Measurements from ENCODE around the gene INS.

The INS gene

DNA sequence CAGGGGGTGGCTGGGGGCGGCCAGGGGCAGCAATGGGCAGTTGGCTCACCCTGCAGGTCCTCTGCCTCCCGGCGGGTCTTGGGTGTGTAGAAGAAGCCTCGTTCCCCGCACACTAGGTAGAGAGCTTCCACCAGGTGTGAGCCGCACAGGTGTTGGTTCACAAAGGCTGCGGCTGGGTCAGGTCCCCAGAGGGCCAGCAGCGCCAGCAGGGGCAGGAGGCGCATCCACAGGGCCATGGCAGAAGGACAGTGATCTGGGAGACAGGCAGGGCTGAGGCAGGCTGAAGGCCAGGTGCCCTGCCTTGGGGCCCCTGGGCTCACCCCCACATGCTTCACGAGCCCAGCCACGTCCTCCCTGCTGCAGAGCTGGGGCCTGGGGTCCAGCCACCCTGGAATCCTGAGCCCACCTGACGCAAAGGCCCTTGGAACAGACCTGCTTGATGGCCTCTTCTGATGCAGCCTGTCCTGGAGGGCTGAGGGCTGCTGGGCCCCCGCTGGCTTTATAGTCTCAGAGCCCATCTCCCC, at the start of gene INS:
INS (minus strand) TSS at position 474 of the 524 bp plus-strand sequence; CDS start at position 236, 238 bp downstream.
- DNase-seq (ENCODE audit: low read depth), result no peak

DNA sequence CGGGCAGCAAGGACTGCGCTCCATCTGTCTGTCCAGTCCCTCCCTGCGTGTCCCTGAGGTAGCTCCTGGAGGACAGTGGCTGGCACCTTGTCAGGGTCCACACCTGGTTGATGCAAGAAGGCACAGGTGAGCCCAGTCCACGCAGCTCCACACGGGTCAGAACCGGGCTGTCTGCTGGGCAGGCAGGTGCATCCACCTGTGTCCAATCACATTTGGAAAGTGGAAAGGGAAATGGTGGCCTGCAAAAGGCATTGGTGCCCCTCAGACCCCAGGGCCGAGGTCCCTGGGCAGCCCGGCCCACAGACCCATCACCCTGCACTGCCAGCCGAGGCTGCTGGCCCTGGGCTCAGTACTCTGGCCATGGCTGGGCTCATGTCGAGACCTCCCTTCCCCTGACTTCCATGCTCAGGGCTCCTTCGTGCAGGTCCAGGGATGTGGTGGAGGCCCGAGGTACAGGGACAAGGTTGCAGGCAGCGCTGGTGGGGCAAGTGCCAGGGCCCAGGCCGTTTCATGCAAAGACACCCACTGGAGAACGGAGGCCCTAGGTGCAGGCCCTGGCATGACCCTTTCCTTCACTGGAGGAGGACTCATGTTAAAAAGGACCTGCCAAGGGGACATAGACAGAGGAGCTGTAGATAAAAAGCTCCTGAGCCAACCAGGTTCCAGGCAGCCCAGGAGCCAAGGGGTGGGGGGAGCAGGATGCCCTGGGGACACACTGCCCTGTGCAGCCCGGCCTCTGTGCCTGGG, 49.5 kb upstream of the INS start:
- no peak for DNase-seq (ENCODE audit: low read depth)

DNA sequence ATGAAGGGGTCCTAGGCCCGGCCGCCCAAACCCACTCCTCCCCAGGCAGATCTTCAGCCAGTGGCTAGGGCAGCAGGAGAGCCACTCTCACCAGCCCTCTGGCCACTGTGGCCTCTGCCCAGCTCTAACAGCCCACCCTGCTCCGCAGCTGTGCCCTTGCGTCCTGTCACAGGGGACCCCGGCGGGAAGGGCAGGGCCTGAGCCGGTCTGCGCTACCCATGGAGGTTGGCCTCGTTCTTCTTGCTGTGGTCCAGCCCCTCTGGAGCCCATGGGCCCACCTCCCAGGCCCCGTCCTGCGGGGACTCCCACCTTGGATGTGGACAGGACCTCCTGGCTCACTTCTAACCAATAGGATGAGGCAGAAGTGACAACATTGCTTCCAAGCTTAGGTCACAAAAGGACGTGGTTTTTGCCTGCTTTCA, 48.9 kb upstream of the INS start:
- no peak for DNase-seq (ENCODE audit: low read depth)

DNA sequence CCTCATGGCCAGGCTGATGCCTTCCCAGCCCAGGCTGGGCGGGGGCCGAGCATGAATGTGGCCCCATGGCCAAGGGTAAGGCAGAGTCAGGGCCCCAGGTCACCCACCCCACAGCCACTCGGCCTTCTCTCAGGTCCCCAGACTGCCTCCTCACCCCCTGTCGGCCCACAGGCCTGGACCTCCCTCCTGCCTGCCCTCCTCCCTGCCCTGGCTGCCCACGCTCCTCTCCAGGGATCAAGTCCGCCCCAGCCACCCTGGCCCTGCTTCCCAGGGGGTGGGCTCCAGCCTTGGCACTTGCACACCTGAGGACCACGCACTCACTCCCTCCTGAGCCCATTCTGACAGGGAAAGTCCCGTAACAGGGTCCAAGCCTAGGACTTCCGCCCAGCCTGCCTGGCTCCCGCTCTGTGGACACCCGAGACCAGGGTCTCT, 48.4 kb upstream of the INS start:
- no peak for DNase-seq (ENCODE audit: low read depth)

DNA sequence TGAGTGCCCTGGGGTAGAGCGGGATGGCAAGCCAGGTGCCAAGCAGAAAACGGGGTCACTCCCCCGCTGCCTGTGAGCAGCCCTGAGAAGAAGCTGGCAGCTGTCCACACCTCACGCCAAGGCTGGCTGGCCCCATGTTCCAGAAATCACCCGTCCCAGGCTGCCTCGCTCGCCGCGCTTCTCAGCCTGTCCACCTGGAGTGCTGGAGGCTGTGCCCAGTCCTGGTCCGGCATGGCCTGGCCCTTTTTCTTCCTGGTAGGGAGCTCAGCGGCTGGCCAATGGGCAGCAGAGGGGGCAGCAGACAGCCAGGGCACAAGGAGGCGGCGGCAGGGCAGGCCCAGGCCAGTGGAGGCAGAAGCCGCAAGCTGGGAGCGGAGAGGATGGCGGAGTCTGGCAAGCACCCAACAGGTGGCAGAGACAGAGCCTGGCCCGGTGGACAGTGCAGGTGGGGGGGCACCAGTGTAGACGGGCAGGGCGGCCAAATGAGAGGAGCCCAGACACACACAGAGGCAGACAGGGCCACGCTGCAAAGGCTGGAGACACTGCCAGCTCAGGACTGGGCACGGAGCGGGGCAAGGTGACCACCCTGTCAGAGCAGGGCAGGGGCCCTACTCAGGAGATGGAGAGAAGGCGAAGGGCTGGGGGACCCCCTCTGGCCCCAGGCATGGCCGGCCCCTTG, 47.8 kb upstream of the INS start:
- DNase-seq (ENCODE audit: low read depth), result no peak

DNA sequence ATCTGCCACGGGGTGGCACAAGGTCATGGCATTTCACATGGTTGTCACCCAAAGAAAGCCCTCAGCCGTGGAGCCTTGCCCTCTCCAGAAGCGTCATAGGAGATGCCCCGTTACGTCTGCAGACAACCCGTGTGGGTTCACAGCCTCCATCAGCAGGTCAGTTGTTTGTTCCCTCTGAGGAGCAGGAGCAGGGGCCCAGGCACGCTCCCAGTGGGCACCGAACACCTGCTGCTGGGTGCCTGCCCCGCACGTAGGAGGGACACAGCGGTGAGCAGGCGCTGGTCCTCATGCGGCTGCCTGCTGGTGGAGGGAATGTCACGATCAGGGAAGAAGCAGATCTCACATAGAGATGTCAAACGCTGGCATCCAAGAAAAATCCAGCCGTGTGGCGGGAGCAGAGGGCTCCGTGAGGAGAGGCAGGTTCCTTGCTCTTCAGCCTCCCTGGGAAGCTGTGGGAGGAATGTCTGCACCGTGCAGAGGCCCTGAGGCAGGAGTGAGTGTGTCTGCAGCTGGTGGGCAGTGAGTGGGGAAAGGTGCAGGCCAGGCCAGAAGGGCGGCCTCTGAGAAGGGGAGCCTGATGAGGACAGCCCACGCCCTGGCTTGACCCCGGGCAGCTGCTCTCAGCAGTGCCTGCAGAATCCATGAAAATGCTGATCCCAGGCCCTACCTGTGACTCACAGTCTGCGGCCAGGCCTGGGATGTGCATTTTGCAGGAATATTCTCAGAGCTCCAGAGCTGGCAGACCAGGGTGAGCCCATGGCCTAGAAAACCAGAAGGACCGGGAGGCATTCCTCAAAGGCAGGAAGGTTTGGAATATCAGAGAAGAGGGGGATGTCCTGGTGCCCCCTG, 47.0 kb upstream of the INS start:
- DNase-seq (ENCODE audit: low read depth), result no peak

DNA sequence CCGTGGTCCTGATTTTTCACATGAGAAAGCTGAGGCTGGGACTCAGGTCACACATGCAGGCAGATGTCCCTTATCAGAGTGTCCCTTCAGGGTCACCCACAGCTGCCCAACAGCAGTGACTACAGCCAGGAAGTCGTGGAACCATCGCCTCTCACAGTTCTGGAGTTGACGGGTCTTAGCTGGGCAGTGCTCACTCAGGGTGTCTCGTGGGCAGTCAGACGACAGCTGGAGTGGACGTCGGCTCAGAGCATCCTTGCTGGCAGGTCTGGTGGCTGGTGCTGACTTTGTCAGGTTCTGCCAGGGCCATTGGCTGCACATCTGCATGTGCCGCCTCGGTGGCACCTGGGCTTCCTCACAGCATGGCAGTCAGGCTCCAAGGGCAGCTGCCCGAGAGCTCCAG, 46.2 kb upstream of the INS start:
- DNase-seq (ENCODE audit: low read depth), result no peak

DNA sequence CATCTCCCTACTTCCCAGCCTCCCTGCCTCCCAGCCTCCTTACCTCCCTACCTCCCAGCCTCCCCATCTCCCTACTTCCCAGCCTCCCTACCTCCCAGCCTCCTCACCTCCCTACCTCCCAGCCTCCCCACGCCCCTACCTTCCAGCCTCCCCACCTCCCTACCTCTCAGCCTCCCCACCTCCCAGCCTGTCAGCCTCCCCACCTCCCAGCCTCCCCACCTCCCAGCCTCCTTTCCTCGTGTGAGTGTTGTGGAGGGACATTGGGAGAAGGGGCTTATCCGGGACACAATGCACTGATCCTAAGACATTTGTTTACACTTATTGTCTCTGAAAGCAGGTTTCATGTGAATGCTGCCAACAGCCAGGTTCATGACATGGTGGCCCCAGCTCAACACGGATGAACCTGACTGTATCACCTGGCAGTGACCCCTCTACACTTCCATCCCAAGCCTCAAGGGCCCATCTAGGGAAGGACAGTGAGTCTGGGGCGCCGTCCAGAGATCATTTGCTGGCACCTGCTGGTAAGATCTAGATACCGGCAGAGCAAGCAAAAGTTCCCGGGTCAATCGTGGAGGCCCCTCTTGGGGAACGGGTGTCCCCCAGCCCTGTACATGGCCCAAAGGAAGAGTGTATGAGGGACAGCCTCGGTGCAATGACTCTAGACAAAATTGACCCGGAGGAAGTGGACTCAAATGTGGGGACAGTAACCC, 45.1 kb upstream of the INS start:
- no peak for DNase-seq (ENCODE audit: low read depth)

DNA sequence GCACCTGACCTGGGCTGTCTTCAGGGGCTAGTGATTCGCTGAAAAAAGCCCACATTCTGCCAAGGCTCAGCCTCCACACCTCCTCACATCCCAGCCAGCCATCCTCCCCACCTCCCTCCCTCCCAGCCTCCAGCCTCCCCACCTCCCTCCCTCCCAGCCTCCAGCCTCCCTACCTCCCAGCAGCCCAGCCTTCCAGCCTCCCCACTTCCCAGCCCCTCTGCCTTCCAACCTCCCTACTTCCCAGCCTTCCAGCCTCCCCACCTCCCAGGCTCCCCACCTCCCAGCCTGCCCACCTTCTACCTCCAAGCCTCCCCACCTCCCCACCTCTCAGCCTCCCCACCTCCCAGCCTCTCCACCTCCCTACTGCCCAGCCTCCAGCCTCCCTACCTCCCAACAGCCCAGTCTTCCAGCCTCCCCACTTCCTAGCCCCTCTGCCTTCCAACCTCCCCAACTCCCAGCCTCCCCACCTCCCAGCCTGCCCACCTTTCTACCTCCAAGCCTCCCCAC, 44.3 kb upstream of the INS start:
- DNase-seq (ENCODE audit: low read depth), result no peak

DNA sequence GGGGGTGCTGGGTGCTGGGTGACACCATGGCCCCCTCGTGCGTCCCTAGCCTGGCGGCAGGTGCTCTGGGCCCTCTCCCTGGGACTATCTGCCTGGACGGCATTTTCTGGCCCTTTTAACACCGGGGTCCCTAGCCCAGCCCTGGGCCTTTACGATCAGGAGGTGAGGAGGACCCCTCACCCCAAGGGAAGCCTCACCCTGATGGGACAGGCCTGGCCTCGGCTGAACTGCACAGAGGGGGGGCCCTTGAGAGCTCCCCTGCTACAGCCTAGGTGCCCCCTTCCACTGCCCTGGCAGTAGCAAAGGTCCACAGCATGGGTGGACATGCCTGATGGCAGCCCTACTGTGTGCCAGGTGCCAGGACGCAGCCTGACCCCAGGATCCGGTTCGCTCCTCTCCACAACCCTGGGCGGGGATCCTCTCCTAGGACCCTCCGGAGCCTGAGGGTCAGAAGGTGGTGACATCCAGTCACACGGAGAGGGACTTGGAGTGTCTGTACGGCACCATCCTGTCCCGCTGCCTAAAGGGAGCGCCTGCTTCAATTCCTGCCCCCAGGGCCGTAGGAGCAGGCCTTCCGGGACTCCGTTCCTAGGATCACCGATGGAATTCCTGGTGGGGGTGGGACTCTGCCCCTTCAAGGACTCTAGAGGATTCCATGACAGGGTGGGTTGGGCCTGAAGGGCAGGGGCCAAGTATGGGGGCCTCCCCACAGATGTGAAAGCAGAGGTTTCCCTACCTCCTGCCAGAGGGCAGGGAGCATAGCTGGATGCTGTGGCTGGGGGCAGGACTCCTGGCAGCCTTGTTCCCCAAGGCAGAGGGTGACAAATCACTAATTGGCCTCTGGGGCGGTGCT, 43.6 kb upstream of the INS start:
- DNase-seq (ENCODE audit: low read depth), result no peak

DNA sequence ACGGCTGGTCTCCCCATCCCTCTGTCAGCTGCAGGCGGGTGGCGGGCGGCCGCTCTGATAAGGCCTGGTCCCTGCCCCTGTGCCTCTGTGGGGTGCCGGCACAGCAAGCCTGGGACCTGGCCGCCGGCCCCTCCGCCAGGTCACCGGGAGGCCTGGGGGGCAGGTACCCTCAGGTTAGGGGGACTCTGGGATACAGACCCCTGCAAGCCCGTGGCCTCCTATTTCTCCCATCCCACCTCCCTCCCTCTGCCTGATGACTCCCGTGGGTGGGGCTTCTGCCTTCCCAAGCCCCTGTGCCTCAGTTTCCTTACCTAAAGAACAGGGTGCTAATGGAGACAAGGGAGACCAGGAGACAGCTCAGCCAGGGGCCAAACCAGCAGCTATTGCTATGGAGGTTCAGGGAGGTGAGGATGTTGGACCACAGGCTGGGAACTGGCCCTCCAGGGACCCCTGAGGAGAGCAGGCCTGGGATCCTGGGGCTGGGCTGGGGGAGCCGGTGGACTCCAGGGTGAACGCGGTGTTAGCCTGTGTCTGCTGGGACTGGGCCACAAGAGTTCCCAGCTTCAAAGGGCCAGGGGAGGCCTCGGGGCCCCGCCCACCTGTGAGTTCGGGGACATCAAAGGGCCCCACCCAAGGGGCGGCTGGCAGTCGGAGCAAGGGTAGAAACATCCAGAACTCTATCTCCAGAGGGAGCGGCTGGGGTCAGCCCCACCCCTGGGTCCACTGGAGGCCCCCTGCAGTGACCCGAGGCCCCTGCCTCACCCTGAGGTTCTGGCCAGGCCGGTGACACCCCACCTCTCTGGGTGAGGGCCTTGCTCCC, 42.6 kb upstream of the INS start:
- no peak for DNase-seq (ENCODE audit: low read depth)

DNA sequence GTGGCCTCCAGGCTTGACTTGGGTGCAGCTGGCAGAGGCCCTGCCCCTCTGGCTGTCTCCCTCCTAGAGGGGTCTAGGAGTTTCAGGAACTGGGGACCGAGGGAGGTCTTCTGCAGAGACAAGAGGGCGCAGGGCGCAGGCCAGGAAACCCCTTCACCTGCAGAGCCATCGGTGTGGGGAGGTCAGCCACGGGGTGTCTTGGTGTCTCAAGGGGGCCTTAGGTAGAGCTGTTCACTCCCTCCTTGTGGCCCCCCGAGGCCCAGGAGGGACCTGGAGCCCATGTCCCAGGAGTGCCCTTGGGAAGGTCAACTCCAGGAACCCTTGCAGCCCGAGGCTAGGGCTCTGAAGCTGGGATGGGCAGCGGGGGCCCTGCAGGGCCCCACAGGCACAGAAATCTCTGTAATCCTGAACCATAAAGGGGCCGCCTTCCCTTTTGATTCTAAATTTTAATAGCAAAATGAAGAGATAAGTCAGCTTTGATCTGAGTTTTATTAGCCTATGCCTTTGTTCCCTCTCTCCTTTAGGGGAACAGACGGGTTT, 42.0 kb upstream of the INS start:
- DNase-seq (ENCODE audit: low read depth), result no peak

DNA sequence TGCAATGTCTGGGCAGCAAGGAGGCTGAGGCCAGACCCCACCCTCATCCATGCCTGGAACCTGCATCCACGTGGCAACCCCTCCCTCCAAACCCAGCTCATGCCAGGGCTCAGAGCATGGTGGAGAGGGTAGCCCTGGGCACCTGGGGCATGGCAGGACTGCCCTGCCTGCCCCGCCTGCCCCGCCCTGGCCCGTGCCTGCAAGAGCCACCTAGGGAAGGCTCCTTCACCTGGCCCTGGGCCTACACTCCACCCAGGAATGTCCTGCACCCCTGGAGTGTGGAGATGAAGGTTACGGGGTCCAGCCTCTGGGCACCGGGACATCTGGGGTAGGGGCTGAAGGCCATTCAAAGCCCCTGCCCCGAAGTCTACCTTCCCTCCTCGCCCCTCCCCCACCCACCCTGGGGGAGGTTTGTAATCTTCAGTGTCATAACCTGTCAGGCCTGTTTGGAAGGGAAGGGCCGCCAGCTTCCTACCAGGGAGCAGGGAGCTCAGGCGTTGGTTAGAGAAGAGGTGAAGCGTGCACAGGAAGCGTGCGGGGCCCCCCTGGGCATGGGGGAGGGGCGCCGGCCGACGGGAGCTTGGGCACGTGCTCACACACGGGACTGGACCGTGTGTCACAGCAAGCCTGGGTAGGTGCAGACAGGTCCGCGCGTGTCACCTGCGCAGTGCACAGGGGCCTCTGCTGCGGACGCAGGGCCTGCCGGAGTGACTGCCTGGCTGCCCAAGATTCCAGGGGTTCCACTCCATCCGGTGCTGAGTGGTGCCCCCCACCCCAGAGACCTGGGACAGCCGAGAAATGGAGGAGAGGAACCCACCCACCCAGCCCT, 41.3 kb upstream of the INS start:
- no peak for DNase-seq (ENCODE audit: low read depth)

DNA sequence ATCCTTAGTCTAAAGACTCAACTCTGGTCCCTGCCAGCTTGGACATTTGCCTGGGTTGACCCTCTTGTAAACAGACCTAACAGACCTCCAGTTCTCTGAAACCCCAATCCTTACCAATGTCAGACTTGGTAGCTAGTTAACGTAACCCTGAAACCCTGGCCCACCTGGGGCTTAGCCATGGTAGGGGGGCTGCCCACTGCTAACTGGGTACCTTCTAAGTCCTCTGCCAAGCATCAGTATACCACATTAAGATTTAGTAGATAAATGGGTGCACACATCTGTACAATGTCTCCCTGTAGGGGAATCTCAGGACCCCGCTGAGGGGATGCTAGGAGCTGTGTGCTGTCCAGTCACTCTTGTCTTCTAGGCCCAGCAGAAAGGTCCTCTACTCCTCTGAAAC, 40.5 kb upstream of the INS start:
- no peak for DNase-seq (ENCODE audit: low read depth)

DNA sequence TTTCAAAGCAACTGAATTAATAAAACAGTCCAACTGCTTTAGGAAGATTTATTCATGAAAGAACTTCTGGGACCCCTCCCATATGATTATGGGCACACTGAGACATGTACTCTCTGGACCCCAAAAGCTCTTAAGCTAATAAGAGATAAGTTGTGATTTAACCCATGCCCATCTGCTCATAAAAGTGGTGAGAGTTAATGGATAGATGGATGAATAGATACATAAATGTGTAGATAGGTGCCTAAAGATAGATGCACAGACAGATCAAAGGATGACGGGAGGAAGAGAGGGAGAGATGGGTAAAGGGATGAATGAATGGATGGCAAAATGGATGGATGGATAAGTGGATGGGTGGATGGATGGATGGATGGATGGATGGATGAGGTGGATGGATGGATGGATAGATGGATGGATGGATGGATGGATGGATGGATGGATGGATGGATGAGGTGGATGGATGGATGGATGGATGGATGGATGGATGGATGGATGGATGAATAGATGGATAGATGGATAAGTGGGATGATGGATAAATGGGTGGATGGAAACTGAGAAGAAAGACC, 40.0 kb upstream of the INS start:
- no peak for DNase-seq (ENCODE audit: low read depth)

DNA sequence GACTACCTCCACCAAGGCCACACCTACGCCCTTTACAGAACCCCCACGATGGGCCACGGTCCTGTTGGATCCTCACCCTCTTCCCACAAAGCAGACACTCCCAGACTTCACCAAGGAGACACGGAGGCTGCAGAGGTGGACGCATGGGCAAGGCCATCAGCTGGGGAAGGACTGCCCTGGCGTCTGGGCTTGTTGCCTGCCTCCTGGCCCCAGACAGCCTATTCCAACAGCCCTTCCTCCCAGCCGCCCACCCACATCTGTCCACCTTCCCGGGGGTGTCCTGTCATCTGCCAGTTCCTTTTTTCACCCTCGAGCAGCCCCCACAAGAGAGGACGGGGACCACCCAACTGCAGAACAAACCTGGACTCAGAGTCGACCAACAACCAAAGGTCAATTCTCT, 39.5 kb upstream of the INS start:
- DNase-seq (ENCODE audit: low read depth), result no peak

DNA sequence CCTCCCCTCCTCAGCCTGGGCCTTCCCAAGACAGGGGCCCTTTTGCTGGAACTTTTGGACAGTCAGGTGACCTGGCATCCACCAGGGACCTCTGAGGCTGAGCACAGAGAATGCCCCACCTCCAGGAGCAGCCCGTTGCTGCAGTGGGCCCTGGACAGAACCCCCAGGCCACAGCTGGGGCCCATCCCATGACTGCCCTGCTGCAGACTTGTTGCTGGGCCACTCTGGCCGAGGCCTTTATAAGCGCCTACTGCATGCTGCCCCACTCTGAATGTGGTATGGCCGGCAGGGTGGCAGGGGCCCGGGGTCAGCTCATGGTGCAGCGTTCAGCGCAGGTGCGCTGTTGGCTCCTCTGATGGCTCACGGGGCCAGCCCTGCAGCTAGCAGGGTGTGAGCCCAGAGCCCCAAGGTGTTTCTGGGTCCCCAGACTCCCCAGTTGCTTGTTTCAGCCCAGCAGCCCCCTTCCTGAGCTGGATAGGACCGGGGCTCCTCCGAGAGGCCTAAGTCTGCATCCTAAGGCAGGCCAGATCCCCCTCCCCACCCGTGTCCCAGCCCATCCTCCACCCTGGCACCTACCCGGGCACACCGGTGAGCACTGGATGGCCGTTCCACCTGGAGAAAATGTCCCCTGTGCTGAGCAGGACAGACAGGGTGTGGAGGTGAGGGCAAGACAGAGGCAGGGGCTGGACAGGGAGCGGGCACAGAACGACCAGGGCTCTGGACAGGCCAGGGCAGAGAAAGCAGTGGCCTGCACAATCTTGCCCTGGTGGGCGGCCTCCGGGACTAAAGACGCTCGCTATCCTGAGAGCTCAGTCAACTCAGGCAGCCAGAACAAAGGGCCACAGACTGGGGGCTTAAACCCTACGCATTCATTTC, 38.7 kb upstream of the INS start:
- no peak for DNase-seq (ENCODE audit: low read depth)

Data from activated T-cell treated with anti-CD3 and anti-CD28 coated beads for 24 hours (primary cell).